Activated CD8-positive, alpha-beta memory T cell treated with anti-CD3 and anti-CD28 coated beads for 48 hours (primary cell): ENCODE data around the gene ABCA10.
"Not testable (repeated sequence)": the region's sequence is repeated elsewhere in the genome, so short reads cannot be mapped to it uniquely, and the experiment has no call there.

Experiments
- DNase-seq, 3 experiments: peaks; one replicate each; pipeline ENCODE4 v3.0.0-alpha.2; 2020; ENCODE audit warnings: low read depth in 2 of 3, low spot score in 2 of 3

ABCA10 gene

GRCh38 chr17:69228018-69228417 lies 606 bp downstream of the ABCA10 start:
- DNase-seq = no peak

GRCh38 chr17:69227541-69227940 lies 1.1 kb downstream of the ABCA10 start:
- no peak for DNase-seq

- DNase-seq = no peak
Measured at GRCh38 chr17:69223809-69224208, 4.8 kb downstream of the ABCA10 start.

GRCh38 chr17:69222707-69223258 lies 5.8 kb downstream of the ABCA10 start:
- no peak for DNase-seq

GRCh38 chr17:69220098-69220497 lies 8.5 kb downstream of the ABCA10 start:
- no peak for DNase-seq

GRCh38 chr17:69218986-69219385 lies 9.6 kb downstream of the ABCA10 start:
- DNase-seq = no peak

- DNase-seq = no peak
Measured at GRCh38 chr17:69213059-69213813, 15.4 kb downstream of the ABCA10 start.

GRCh38 chr17:69208640-69209039 lies 20.0 kb downstream of the ABCA10 start:
- DNase-seq = no peak

- DNase-seq = no peak
Measured at GRCh38 chr17:69207151-69207550, 21.5 kb downstream of the ABCA10 start.

- no peak for DNase-seq
Measured at GRCh38 chr17:69198238-69198637, 30.4 kb downstream of the ABCA10 start.

GRCh38 chr17:69196105-69196653 lies 32.4 kb downstream of the ABCA10 start:
- DNase-seq = not testable (repeated sequence)

- no peak for DNase-seq
Measured at GRCh38 chr17:69192754-69193153, 35.9 kb downstream of the ABCA10 start.

- no peak for DNase-seq
Measured at GRCh38 chr17:69188796-69189195, 39.8 kb downstream of the ABCA10 start.

- no peak for DNase-seq
Measured at GRCh38 chr17:69188064-69188463, 40.6 kb downstream of the ABCA10 start.

GRCh38 chr17:69187294-69187693 lies 41.3 kb downstream of the ABCA10 start:
- DNase-seq = no peak

- DNase-seq = no peak
Measured at GRCh38 chr17:69179227-69179952, 49.2 kb downstream of the ABCA10 start.

GRCh38 chr17:69176457-69176795 lies 52.2 kb downstream of the ABCA10 start:
- DNase-seq = no peak

GRCh38 chr17:69175625-69176456 lies 52.8 kb downstream of the ABCA10 start:
- DNase-seq = no peak

GRCh38 chr17:69175262-69175624 lies 53.4 kb downstream of the ABCA10 start:
- DNase-seq = no peak

GRCh38 chr17:69173118-69173517 lies 55.5 kb downstream of the ABCA10 start:
- DNase-seq = no peak

GRCh38 chr17:69170377-69170776 lies 58.2 kb downstream of the ABCA10 start:
- no peak for DNase-seq
